Measurements from ENCODE around the gene GET3. TPM values are rescaled to one million over a fixed set of nuclear protein-coding genes. Genes with fewer than 3 reads are reported as not detected.

The GET3 gene
- total RNA-seq, 4 donors from 2014 or later = 70.7 to 88.8 (median 83.3) TPM

DNA sequence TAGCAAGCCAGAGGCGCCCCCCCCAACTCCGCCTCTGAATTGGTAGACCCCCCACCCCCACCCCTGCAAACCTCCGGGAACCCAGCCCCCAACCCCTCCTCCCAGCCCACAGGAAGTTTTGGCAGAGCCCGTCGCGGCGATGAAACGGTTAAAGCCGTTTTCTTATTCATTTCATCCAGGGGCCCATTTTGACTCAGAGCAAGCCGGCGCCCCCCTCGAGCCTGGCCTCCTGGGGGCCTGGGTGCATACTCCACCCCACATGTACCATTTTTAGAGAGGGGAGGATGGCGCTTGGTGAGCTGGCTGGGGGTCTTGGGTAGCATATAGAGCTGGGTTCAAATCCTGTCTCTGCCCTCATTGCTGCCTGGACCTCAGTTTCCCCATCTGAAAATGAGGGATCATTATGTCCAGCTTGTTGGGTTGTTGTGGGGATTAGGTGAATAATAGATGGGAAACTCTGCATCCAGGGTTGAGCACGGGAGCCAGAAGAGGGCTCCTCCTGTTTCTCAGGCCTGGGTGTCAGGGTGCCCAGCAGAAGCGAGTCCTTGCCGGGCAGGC, 46.1 kb downstream of the GET3 start:
- TF ChIP-seq, protein P1, sequence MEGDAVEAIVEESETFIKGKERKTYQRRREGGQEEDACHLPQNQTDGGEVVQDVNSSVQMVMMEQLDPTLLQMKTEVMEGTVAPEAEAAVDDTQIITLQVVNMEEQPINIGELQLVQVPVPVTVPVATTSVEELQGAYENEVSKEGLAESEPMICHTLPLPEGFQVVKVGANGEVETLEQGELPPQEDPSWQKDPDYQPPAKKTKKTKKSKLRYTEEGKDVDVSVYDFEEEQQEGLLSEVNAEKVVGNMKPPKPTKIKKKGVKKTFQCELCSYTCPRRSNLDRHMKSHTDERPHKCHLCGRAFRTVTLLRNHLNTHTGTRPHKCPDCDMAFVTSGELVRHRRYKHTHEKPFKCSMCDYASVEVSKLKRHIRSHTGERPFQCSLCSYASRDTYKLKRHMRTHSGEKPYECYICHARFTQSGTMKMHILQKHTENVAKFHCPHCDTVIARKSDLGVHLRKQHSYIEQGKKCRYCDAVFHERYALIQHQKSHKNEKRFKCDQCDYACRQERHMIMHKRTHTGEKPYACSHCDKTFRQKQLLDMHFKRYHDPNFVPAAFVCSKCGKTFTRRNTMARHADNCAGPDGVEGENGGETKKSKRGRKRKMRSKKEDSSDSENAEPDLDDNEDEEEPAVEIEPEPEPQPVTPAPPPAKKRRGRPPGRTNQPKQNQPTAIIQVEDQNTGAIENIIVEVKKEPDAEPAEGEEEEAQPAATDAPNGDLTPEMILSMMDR (IDR thresholded peaks at IDR 0.05) = no peak
- TF ChIP-seq POLR2A (IDR thresholded peaks at IDR 0.05) = peak in 1 of 2 donors; percentile 32
- H3K27ac ChIP-seq = peak overlapping the region; percentile 96 to 99 (median 96)
- DNase-seq = no peak
- no peaks in the 10 kb centered on the region for H3K36me3 ChIP-seq
- intact Hi-C loops (cut with DNase I) = no loop called here
- H3K27me3 ChIP-seq = no peaks in the 10 kb centered on the region
- H3K9me3 ChIP-seq = no peaks in the 10 kb centered on the region
- H3K4me1 ChIP-seq = peaks cover 60 to 80% of the 10 kb centered on the region in 2 donors
- peak overlapping the region in 1 of 3 donors; percentile 46 for H3K4me3 ChIP-seq (replicated peaks in 1 of 3)
- WGBS, 2 donors = 13 to 17% methylated on average over 10 to 11 of the region's 16 CpGs

GRCh38 chr19:12783849-12784393, 46.6 kb downstream of the GET3 start:
- Histone ChIP-seq H3K27me3 (no peaks in the 10 kb centered on the region), H3K4me3 (replicated peaks in 1 of 3) (no peak overlapping the region), H3K27ac (peak overlapping the region; percentile 96 to 99 (median 96)), H3K36me3 (no peaks in the 10 kb centered on the region), H3K9me3 (no peaks in the 10 kb centered on the region), H3K4me1 (peaks cover 61 to 80% of the 10 kb centered on the region in 2 donors)
- peak; percentile 61 to 75 for DNase-seq
- TF ChIP-seq, protein P1 (IDR thresholded peaks at IDR 0.05) = no peak
- no peak for TF ChIP-seq POLR2A (IDR thresholded peaks at IDR 0.05)
- 11 to 24% methylated on average over 3 to 6 of the region's 19 CpGs for WGBS, 2 donors
- intact Hi-C loops (cut with DNase I) = no loop called here

DNA sequence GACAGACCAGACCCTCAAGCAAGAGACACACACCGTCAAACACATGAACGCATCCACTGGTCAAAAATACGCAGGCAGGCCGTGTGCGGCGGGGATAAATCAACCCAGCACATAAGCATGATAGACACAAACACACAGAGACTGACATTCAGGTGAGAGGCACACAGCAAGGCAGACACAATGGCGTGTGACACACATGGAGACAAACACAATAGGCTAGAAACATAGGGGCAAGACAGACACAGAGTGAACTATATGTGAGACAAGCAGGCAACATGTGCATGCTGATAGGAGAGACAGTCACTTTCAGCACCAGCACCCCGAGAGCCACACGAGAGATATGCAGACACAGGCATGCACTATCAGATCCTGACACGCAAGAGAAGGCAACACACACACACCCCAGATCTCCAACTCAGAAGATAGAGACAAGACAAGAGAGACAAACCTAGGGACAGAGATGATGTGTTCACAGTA, 47.1 kb downstream of the GET3 start:
- DNase-seq = no peak
- Histone ChIP-seq H3K4me1 (peaks cover 60 to 79% of the 10 kb centered on the region in 2 donors), H3K27me3 (no peaks in the 10 kb centered on the region), H3K9me3 (no peaks in the 10 kb centered on the region), H3K27ac (peak overlapping the region; percentile 96 to 99 (median 96)), H3K36me3 (no peaks in the 10 kb centered on the region), H3K4me3 (replicated peaks in 1 of 3) (no peak overlapping the region)
- intact Hi-C loops (cut with DNase I) = no loop called here
- WGBS, 2 donors = 67 to 73% methylated on average over 10 of the region's 10 CpGs
- no peak for TF ChIP-seq POLR2A (IDR thresholded peaks at IDR 0.05)
- TF ChIP-seq, protein P1 (IDR thresholded peaks at IDR 0.05) = no peak

GRCh38 chr19:12784871-12785430, 47.7 kb downstream of the GET3 start:
- no peak for DNase-seq
- Histone ChIP-seq H3K27ac (peak overlapping the region; percentile 96 to 99 (median 96)), H3K36me3 (no peaks in the 10 kb centered on the region), H3K4me1 (peaks cover 58 to 74% of the 10 kb centered on the region in 2 donors), H3K9me3 (no peaks in the 10 kb centered on the region), H3K4me3 (replicated peaks in 1 of 3) (no peak overlapping the region), H3K27me3 (no peaks in the 10 kb centered on the region)
- 71 to 75% methylated on average over 4 to 5 of the region's 5 CpGs for WGBS, 2 donors
- intact Hi-C loops (cut with DNase I) = no loop called here
- TF ChIP-seq, protein P1 (IDR thresholded peaks at IDR 0.05) = no peak
- no peak for TF ChIP-seq POLR2A (IDR thresholded peaks at IDR 0.05)

All from thyroid gland (tissue), 4 donors.